Karpas-422 (cell line): ENCODE measurements around the gene PODXL2. TPM values are rescaled to one million over a fixed set of nuclear protein-coding genes. Genes with fewer than 3 reads are reported as not detected.
"Not testable (repeated sequence)": the region's sequence is repeated elsewhere in the genome, so short reads cannot be mapped to it uniquely, and the experiment has no call there.

ENCODE experiments used
- DNase-seq: peaks from one replicate; pipeline ENCODE4 v3.0.0-alpha.2; 2015
- H2AFZ ChIP-seq: fragments of 200-600 bp; sonication (generic); 2 replicates; pipeline ENCODE4 v1.6.1; 2014; ENCODE audit warnings: antibody characterized with exemption, low read length, mixed read lengths
- H3K27ac ChIP-seq: fragments of 200-600 bp; sonication (generic); 2 replicates; pipeline ENCODE4 v1.5.1; 2014; ENCODE audit warnings: mild to moderate bottlenecking, low read length, moderate library complexity
- H3K27me3 ChIP-seq: fragments of 200-600 bp; sonication (generic); 2 replicates; pipeline ENCODE4 v1.6.1; 2014; ENCODE audit warnings: low read length, mixed read lengths
- H3K36me3 ChIP-seq: fragments of 200-600 bp; sonication (generic); 2 replicates; pipeline ENCODE4 v1.6.1; 2014; ENCODE audit warnings: low read length, mixed read lengths; ENCODE audit not compliant: insufficient read depth
- H3K4me1 ChIP-seq: fragments of 200-600 bp; sonication (generic); 2 replicates; pipeline ENCODE4 v1.6.1; 2014; ENCODE audit warnings: mild to moderate bottlenecking, low read length, mixed read lengths
- H3K4me2 ChIP-seq: fragments of 200-600 bp; sonication (generic); 2 replicates; pipeline ENCODE4 v1.6.1; 2014; ENCODE audit warnings: low read length, low read depth, mild to moderate bottlenecking; ENCODE audit not compliant: poor library complexity, severe bottlenecking
- H3K4me3 ChIP-seq: fragments of 200-600 bp; sonication (generic); 2 replicates; pipeline ENCODE4 v1.5.1; 2014; ENCODE audit warnings: mild to moderate bottlenecking, antibody characterized with exemption, low read length, mixed read lengths
- H3K79me2 ChIP-seq: fragments of 200-600 bp; sonication (generic); 2 replicates; pipeline ENCODE4 v1.6.1; 2014; ENCODE audit warnings: mild to moderate bottlenecking, low read length, mixed read lengths
- H3K9ac ChIP-seq: fragments of 200-600 bp; sonication (generic); 2 replicates; pipeline ENCODE4 v1.6.0; 2014; ENCODE audit warnings: low read length
- H3K9me2 ChIP-seq: fragments of 200-600 bp; sonication (generic), shearing (Covaris generic); replicated peaks from 2 replicates; pipeline ENCODE4 v1.6.0; 2014; ENCODE audit warnings: mild to moderate bottlenecking, low read length, moderate library complexity; ENCODE audit not compliant: insufficient read depth
- H3K9me3 ChIP-seq: fragments of 300-700, 200-600 bp; sonication (generic); 2 replicates; pipeline ENCODE4 v1.6.1; 2014; ENCODE audit warnings: low read length, mixed read lengths
- H4K20me1 ChIP-seq: fragments of 200-600 bp; sonication (generic); 2 replicates; pipeline ENCODE4 v1.6.1; 2014; ENCODE audit warnings: mild to moderate bottlenecking, antibody characterized with exemption, low read length, low read depth; ENCODE audit not compliant: insufficient read depth
- total RNA-seq: library from RNA; depleted of rRNA; stranded (reverse); fragments of >200 nt; shearing (Covaris generic); gene quantifications from 2 replicates; pipeline ENCODE4 v1.2.3, GENCODE V29; 2014; ENCODE audit warnings: low replicate concordance

The PODXL2 gene
- total RNA-seq, 1 experiment from 2014 or later: 30.9 TPM

GRCh38 chr3:127652246-127652995 is 23.4 kb downstream of the PODXL2 start:
- DNase-seq: peak; percentile 80
- Histone ChIP-seq H3K4me1 (no peaks in the 10 kb centered on the region), H3K9me3 (no peaks in the 10 kb centered on the region), H3K27ac (no peak overlapping the region), H3K9ac (no peak overlapping the region), H3K36me3 (0 out of 2 replicates have a peak, but pooled peaks cover 2% of the 10 kb centered on the region), H3K79me2 (no peaks in the 10 kb centered on the region), H3K27me3 (no peaks in the 10 kb centered on the region), H3K4me3 (no peak overlapping the region), H2AFZ (no peak overlapping the region), H3K9me2 (no peaks in the 10 kb centered on the region), H3K4me2 (no peak overlapping the region), H4K20me1 (no peaks in the 10 kb centered on the region)

- Histone ChIP-seq H3K4me3 (no peak overlapping the region), H3K9me3 (no peaks in the 10 kb centered on the region), H3K4me2 (no peak overlapping the region), H3K79me2 (no peaks in the 10 kb centered on the region), H3K9ac (no peak overlapping the region), H3K27ac (no peak overlapping the region), H3K36me3 (0 out of 2 replicates have a peak, but pooled peaks cover 2% of the 10 kb centered on the region), H4K20me1 (no peaks in the 10 kb centered on the region), H3K9me2 (no peaks in the 10 kb centered on the region), H3K4me1 (no peaks in the 10 kb centered on the region), H3K27me3 (no peaks in the 10 kb centered on the region), H2AFZ (no peak overlapping the region)
- DNase-seq: no peak
Measured at GRCh38 chr3:127654374-127654773, 25.4 kb downstream of the PODXL2 start.

- H3K4me3 ChIP-seq, H2AFZ ChIP-seq, H3K36me3 ChIP-seq, H3K79me2 ChIP-seq, H3K9ac ChIP-seq, H3K27me3 ChIP-seq, H3K9me2 ChIP-seq, H4K20me1 ChIP-seq, H3K27ac ChIP-seq, H3K4me2 ChIP-seq, H3K4me1 ChIP-seq, H3K9me3 ChIP-seq, DNase-seq: not testable (repeated sequence)
Measured at GRCh38 chr3:127654993-127655392, 26.0 kb downstream of the PODXL2 start.

GRCh38 chr3:127655641-127656040 is 26.7 kb downstream of the PODXL2 start:
- no peaks in the 10 kb centered on the region for H3K4me1 ChIP-seq
- H3K9me2 ChIP-seq: no peaks in the 10 kb centered on the region
- no peaks in the 10 kb centered on the region for H4K20me1 ChIP-seq
- no peak overlapping the region for H3K4me3 ChIP-seq
- H3K27me3 ChIP-seq: no peaks in the 10 kb centered on the region
- no peak overlapping the region for H3K9ac ChIP-seq
- no peak overlapping the region for H2AFZ ChIP-seq
- no peak overlapping the region for H3K27ac ChIP-seq
- DNase-seq: no peak
- H3K9me3 ChIP-seq: no peaks in the 10 kb centered on the region
- H3K4me2 ChIP-seq: no peak overlapping the region
- H3K36me3 ChIP-seq: 0 out of 2 replicates have a peak, but pooled peaks cover 2% of the 10 kb centered on the region
- no peaks in the 10 kb centered on the region for H3K79me2 ChIP-seq

- Histone ChIP-seq H3K4me3 (no peak overlapping the region), H3K9ac (no peak overlapping the region), H3K4me1 (no peaks in the 10 kb centered on the region), H3K27ac (no peak overlapping the region), H3K36me3 (0 out of 2 replicates have a peak, but pooled peaks cover 2% of the 10 kb centered on the region), H3K9me2 (no peaks in the 10 kb centered on the region), H3K4me2 (no peak overlapping the region), H3K79me2 (no peaks in the 10 kb centered on the region), H3K9me3 (no peaks in the 10 kb centered on the region), H4K20me1 (no peaks in the 10 kb centered on the region), H2AFZ (no peak overlapping the region), H3K27me3 (no peaks in the 10 kb centered on the region)
- DNase-seq: no peak
Measured at GRCh38 chr3:127656906-127657305, 27.9 kb downstream of the PODXL2 start.

GRCh38 chr3:127658234-127658633 is 29.2 kb downstream of the PODXL2 start:
- no peaks in the 10 kb centered on the region for H4K20me1 ChIP-seq
- H3K4me2 ChIP-seq: no peak overlapping the region
- H2AFZ ChIP-seq: no peak overlapping the region
- H3K4me1 ChIP-seq: no peaks in the 10 kb centered on the region
- H3K27ac ChIP-seq: no peak overlapping the region
- H3K27me3 ChIP-seq: no peaks in the 10 kb centered on the region
- no peaks in the 10 kb centered on the region for H3K79me2 ChIP-seq
- no peaks in the 10 kb centered on the region for H3K9me2 ChIP-seq
- H3K4me3 ChIP-seq: no peak overlapping the region
- H3K36me3 ChIP-seq: 0 out of 2 replicates have a peak, but pooled peaks cover 2% of the 10 kb centered on the region
- no peak overlapping the region for H3K9ac ChIP-seq
- no peak for DNase-seq
- H3K9me3 ChIP-seq: no peaks in the 10 kb centered on the region

GRCh38 chr3:127660621-127661251 is 31.8 kb downstream of the PODXL2 start:
- H3K4me3 ChIP-seq: no peak overlapping the region
- DNase-seq: no peak
- no peak overlapping the region for H3K27ac ChIP-seq
- H3K27me3 ChIP-seq: no peaks in the 10 kb centered on the region
- peaks cover 5% of the 10 kb centered on the region; the same call in 1 of the 2 replicates for H3K4me1 ChIP-seq
- H2AFZ ChIP-seq: no peak overlapping the region
- no peak overlapping the region for H3K9ac ChIP-seq
- no peaks in the 10 kb centered on the region for H3K36me3 ChIP-seq
- no peaks in the 10 kb centered on the region for H3K79me2 ChIP-seq
- no peaks in the 10 kb centered on the region for H3K9me2 ChIP-seq
- H3K9me3 ChIP-seq: no peaks in the 10 kb centered on the region
- no peak overlapping the region for H3K4me2 ChIP-seq
- no peaks in the 10 kb centered on the region for H4K20me1 ChIP-seq

- H4K20me1 ChIP-seq: no peaks in the 10 kb centered on the region
- H3K27ac ChIP-seq: no peak overlapping the region
- no peak overlapping the region for H3K4me2 ChIP-seq
- H3K9ac ChIP-seq: no peak overlapping the region
- no peaks in the 10 kb centered on the region for H3K9me3 ChIP-seq
- H3K36me3 ChIP-seq: 0 out of 2 replicates have a peak, but pooled peaks cover 4% of the 10 kb centered on the region
- no peaks in the 10 kb centered on the region for H3K79me2 ChIP-seq
- H2AFZ ChIP-seq: no peak overlapping the region
- H3K9me2 ChIP-seq: no peaks in the 10 kb centered on the region
- no peak overlapping the region for H3K4me3 ChIP-seq
- H3K27me3 ChIP-seq: no peaks in the 10 kb centered on the region
- no peak for DNase-seq
- peaks cover 5% of the 10 kb centered on the region; the same call in 1 of the 2 replicates for H3K4me1 ChIP-seq
Measured at GRCh38 chr3:127661600-127661999, 32.6 kb downstream of the PODXL2 start.
